GM12874 (cell line): ENCODE data around the gene SERPINB8.

Source experiments
- TF ChIP-seq, protein P1 (sequence below): IDR thresholded peaks from 2 replicates; pipeline ENCODE4 v1.5.1; 2011; ENCODE audit warnings: low read depth, mild to moderate bottlenecking, control low read depth, low read length, moderate library complexity; ENCODE audit not compliant: insufficient read depth

The SERPINB8 gene

DNA sequence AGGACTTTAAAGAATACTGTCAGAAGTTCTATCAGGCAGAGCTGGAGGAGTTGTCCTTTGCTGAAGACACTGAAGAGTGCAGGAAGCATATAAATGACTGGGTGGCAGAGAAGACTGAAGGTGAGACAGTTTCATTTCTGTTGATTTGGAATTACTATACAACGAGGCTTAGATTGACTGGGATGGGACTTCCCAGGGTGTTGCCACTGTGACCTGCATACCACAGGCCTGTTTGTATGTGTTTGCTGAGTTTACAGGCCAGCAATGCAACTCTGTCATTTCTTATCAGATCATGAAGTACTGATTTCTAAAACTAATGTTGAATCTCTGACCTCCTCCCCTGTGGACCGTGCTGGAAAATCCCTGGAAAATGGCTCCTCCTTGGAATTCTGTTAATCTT, 11.8 kb downstream of the SERPINB8 start:
- TF ChIP-seq, protein P1, sequence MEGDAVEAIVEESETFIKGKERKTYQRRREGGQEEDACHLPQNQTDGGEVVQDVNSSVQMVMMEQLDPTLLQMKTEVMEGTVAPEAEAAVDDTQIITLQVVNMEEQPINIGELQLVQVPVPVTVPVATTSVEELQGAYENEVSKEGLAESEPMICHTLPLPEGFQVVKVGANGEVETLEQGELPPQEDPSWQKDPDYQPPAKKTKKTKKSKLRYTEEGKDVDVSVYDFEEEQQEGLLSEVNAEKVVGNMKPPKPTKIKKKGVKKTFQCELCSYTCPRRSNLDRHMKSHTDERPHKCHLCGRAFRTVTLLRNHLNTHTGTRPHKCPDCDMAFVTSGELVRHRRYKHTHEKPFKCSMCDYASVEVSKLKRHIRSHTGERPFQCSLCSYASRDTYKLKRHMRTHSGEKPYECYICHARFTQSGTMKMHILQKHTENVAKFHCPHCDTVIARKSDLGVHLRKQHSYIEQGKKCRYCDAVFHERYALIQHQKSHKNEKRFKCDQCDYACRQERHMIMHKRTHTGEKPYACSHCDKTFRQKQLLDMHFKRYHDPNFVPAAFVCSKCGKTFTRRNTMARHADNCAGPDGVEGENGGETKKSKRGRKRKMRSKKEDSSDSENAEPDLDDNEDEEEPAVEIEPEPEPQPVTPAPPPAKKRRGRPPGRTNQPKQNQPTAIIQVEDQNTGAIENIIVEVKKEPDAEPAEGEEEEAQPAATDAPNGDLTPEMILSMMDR: no peak

DNA sequence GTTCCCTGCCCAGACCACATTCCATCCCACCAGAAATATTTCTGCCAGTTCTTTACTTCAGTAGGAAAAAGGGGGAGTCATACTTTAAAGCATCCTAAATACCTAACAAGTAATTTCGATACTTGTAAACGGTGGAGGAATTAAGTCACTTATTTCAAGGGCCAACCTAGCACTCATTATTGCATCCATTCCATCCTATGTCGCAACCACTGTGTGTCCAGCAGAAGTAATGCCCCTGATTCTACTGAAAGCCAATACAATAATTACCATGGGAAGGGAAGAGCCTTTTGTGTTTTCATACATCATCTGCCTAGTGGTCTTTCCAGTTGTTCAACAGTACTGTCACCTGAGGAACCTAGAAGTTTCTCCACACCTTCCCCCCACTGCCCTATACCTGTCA, 12.5 kb downstream of the SERPINB8 start:
- TF ChIP-seq, protein P1: no peak

DNA sequence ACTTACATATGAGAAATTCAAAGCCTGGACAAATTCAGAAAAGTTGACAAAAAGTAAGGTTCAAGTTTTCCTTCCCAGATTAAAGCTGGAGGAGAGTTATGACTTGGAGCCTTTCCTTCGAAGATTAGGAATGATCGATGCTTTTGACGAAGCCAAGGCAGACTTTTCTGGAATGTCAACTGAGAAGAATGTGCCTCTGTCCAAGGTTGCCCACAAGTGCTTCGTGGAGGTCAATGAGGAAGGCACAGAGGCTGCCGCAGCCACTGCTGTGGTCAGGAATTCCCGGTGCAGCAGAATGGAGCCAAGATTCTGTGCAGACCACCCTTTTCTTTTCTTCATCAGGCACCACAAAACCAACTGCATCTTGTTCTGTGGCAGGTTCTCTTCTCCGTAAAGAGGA, 17.0 kb downstream of the SERPINB8 start:
- TF ChIP-seq, protein P1: no peak

DNA sequence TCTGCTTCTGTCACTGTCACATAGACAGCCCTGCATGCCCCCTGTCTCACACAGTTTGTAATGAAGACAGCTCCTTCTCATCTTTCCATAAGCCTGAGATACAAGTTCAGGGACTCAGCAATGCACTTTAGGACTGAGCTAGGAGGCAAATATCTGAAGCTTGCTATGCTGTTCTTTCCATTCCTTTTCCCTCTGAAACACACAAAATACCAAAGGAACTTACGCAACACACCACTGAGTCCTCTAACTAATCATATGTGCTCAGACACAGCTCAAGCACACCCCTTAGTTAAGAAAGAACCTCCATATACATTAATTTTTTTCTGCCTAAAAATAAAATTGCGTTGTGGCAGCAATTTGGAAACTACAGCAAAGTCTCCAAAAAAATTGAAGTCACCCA, 17.9 kb downstream of the SERPINB8 start:
- TF ChIP-seq, protein P1: no peak

DNA sequence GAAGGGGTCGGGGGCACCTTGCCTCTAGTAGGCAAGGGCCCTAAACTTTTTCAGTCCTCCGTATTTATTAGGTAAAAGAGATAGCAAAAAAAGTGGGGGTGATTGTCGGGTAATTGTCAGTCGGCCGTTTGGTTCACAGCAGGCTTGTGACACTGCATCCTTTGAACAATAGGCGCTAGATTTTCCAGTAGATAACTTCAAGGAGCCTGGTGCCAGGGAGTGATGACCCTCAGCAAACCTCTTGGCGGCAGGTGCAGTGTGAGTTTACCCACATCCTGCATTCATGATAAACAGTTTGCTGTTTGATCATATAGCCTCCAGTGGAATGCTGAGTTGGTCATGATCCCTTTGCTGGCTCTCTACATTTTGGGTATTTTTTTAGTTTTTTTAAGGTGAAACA, 22.9 kb downstream of the SERPINB8 start:
- TF ChIP-seq, protein P1: no peak

DNA sequence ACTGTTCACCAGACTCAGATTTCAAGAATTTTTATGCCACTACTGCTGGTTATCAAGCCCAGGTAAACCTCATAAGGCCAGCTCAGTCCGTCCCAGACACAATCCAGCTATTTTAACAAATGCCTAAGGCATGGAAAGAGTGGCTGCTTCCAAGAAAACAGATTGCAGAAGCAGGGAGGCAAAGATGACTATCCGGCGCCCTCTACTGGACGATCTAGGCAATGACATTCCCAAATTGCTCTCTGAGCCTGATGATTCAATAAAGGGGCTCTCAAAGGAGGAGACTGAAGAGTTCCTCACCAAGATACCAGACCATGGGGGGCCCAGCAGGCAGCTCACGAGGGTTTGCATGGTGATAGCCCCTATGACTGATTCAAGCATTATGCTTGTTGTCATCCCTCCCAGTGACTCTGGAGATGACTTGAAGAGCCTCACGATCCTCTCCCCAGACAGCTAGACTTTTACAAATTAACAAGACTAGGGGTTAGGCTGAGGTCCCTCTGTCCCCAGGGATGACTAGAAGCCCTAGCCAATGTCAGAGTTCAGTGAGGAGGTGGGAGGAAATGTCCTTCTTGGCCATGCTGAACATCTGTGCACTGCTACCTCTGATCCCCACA, 25.0 kb downstream of the SERPINB8 start:
- TF ChIP-seq, protein P1: peak; percentile 85

DNA sequence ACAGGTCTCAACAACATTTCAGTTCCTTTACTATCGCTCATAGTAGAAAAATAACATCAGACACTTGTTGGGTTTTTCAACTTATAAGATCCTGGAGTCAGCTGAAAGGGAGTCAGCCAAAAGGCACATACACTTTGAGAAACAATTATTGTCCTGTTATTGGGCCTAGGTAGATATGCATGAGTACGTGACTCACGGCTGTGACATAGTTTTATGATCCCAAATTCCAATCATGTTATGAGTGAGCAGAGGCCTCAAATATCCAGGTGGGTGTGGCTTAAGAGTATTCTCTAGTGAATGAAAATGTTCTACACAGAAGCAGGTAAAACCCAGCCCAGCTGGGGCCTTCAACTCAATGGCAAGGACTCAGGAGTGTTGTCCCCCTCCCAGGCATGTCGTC, 27.2 kb downstream of the SERPINB8 start:
- TF ChIP-seq, protein P1: no peak
